ENCODE measurements around the gene QPCTL.

The QPCTL gene

DNA sequence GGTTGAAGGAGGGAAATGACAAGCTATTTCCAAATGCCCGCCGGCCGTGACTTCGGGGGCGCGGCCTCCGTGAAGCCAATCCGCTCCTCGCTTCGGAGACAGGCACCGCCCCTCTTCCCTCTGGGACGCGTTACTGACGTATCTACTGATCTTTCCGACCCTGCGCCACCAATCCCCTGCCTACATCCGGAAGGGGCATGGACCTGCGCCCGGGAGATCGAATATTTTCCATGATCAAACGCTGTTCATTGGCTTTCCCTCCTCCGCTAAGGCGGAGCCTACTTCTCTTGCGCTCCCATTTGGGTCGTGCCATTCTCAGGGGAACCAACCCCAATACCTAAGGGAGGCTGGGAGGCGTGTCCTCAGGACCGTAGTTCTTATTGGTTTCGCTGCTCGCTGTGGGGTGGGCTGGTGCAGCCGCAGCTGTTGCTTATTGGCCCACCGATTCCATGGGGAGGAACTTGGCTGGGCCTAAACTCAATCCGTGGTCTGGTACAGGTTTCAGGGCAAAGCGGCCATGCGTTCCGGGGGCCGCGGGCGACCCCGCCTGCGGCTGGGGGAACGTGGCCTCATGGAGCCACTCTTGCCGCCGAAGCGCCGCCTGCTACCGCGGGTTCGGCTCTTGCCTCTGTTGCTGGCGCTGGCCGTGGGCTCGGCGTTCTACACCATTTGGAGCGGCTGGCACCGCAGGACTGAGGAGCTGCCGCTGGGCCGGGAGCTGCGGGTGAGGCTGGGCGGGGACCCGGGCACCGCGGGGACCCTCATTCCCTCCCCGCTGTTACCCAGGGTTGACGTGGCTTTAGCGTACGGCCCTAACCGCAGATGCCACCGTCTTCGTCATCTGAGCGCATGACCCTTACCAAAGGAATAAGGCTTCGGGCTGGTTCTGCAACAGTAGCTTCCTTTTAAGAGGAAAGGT is at the start of gene QPCTL:
Gene QPCTL (plus strand): TSS at position 480 of the 919 bp plus-strand sequence. CDS start 38 bp downstream, at position 518.
- peak; percentile 99 for DNase-seq

DNA sequence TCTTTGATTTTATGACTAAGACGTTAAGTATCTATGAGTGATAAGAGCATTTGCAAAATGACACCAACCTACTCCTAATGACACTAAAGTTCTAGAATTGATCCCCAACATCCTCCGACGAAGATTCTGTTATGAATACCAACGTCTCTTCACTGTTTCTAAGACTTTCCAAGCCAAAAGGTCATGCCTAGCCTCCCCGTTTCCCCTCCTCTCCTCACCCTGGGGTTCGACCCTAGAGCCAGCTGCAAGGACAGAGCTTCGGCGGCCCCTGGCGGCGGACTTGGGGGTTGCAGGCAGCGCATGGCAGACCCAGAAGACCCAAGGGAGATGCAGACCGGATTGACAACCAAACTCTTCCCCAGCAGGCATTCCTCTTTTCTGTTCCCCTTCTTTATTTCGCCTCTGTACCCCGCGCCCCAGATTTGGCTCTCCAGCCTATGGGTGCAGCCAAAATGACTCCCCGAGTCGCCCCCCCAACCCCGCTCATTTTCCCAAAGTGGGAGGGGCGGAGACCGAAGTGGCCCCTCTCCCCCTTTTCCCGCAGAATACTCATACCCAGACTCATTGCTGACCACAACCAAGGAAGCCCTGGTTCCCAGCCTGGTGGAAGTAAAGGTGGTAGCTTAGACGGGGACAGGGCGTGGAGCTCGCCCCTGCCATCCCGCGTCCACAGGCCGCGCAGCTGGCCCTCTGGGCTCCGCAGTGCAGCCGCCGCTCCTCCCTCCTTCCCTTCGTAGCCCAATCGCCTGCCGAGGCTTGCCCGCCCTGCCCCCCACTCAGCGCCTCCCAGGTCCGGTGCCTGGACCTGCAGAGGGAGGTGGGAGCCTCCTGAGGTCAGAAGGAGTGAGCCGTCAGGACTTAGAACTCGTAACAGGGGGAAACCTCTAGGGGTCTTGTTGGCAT is 49.2 kb upstream of the QPCTL start:
- DNase-seq: peak; percentile 91

DNA sequence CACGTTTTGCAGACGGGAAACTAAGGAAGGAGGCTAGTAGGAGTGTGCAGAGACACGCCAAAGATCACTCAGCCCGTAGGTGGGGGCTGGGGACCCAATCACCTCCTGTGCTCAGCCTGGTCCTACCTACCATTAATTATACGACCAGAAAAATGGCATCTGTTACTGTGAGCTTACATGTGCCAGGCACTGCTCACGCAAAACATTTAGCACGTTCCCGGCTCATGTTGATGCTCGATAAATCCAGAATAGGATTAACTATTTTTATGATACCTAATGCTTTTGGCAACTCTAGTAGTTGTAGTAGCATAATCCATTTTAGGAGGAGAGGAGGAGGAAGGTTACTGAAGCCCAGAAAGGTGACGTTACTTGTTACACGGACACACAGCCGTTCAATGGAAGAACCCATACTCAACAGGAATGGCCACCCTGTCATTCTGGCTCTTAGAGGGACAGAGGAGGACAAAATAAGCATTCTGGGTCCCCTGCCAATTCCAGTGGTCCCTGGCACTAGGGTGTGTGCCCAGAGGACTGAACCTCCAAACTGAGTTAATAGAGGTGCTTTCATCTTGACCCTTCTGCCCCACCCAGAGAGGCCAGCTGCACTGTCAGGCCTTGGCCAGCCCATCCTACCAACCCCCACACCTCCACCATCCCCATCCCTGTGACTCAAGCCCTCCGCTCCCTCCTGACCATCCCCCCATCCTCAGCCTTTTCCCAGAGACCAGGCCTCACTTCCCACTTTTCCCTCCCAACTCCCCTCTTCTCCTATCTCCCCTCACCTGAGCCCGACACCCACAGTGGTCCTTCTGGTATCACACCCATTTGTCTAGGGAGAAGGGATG is 48.3 kb upstream of the QPCTL start:
- DNase-seq: no peak

DNA sequence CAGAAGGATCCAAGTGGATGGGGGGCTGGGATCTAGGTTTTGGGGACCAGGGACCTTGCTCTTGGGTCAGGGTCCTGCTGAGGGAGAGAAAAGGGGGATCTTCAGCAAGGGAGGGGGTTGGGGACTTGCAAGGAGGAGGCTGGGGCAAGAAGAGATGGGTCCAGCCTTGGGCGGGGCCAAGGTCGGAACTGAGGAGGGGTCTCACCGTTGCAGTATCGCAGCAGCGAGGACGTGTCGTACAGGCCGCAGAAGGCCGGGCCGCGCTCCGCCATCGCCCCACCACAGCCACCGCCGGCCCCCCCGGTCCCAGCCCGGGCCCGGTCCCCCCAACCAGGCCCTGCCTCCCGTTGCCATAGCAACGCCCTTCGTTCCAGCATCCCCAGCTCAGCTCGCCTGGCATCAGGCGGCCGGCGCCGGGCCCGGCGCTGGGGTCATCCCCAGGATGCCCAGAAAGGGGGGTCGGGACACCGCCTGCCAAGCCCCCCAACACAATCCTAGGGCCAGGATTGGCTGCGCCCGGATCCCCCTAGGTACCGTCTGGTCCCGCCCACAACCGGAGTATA is 47.3 kb upstream of the QPCTL start:
- DNase-seq: no peak

DNA sequence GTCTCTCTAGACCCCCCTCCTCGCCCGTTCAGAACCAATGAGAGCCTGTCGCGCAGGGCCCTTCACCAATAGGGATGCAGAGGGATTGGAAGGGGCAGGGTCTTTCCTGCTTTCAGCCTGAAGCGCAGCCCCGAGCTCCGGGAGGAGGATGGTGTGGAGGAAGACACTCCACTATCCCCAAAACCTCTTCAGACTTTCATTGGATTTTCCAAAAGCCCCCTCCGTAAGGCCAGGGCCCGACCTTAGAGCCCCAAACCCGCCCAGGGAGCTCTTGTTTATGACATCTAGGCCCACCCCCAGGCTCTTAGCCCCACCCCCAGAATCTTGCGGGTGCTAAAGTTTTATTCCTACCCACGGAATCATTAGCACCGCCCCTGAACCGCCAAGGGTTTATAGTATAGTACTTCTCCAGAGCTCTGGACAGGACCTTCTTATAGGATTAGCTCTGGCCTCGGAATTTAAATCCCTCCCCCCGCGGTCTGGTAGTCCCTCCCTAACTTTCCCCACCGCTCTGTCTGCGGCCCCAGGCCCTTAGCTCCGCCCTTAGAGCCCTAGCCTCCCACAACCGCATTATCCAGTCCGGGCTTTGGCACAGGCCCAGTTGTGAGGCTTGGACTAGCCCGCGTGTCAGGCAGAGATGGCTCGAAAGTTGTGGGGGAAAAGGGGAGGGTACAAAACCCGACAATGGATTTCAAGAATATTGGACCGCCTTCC is 46.7 kb upstream of the QPCTL start:
- DNase-seq: peak; percentile 91

- DNase-seq: no peak
Measured at GRCh38 chr19:45646345-45646698, 46.1 kb upstream of the QPCTL start.

DNA sequence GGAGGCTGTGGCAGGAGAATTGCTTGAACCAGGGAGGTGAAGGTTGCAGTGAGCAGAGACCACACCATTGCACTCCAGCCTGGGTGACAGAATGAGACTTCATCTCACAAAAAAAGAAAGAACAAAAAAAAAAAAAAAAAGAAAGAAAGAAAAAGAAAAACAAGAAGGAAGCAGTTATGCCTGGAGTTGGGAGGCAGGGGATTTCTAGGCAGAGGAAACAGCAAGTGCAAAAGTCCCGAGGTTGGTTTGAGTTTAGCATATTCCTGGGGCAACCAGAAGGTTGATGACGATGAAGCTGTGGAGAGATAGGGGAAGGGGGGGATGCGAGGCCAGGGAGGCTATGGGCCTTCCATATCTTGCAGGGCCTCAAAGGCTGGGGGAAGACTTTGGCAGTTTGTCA is 41.7 kb upstream of the QPCTL start:
- DNase-seq: no peak

GRCh38 chr19:45653634-45654033 is 38.8 kb upstream of the QPCTL start:
- no peak for DNase-seq

GRCh38 chr19:45655073-45655472 is 37.4 kb upstream of the QPCTL start:
- no peak for DNase-seq

- DNase-seq: no peak
Measured at GRCh38 chr19:45657520-45658167, 34.8 kb upstream of the QPCTL start.

DNA sequence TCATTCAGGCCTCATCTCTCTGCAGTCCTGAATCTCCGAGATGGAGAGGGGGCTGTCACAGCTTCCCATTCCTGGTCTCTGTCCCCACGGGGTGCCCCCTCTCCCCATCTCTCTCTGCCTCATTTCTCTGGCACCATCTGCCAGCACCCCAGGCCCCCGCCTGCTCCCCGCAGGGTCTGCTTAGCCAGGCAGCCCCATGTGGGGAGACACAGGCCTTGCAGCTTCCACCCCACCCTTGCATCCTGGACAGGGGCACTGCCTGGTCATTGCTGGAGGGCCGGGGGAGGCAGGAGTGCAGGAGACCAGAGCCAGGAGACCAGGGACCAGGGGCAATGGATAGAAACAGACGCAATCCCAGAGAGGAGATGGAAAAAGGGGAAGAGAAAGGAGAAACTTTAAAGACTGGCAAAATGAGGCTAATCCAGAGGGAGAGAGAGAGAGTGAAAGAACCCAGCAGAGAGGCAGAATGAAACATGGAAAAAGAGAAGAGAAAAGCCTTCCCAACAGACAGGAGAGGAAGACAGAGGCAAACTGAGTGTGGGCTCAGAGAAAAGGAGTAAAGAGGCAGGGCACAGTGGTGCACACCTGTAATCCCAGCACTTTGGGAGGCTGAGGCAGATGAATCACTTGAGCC is 33.3 kb upstream of the QPCTL start:
- DNase-seq: no peak

DNA sequence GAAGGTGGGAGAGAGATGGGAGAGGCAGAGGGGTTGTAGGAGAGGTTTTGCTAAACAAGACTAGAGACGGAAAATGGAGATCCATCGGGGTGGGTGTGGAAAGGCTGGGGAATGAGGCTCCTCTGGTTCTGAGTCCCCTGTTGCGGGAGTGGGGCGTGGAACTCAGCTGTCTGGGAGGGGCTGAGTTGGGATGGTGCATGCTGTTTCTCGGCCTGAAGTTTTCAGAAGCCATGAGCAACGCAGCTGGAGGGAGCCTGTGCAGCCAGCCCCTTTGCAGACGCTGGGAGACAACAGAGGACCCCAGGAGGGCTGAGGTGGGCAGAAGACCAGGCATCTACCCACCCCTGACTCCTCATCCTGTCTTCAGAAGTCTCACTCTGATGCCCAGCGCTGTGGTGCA is 31.8 kb upstream of the QPCTL start:
- DNase-seq: no peak

- no peak for DNase-seq
Measured at GRCh38 chr19:45663800-45664199, 28.7 kb upstream of the QPCTL start.

DNA sequence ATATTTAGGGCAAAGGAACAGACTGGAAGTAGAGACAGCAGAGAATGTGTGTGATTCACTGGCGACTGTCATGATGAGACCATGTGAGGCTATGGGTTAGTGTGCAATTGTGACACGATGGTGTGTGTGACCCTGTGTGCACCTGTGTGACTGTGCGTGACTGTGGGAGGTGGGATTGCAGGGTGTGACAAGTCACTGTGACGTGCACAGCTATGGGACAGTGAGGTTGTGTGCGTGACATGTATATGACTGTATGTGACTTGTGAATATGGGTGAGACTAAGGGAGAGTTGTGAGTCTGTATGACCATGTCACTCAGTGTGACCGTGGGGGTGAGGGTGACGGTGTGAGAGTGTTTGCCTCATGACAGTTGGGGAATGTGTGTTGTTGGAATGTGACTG is 27.9 kb upstream of the QPCTL start:
- DNase-seq: no peak

GRCh38 chr19:45667620-45668341 is 24.7 kb upstream of the QPCTL start, which contains the start of gene GIPR:
TSS of gene GIPR (plus strand) at chr19:45668221. CDS start at chr19:45669521, 1,300 bp downstream.
- peak; percentile 58 for DNase-seq

DNA sequence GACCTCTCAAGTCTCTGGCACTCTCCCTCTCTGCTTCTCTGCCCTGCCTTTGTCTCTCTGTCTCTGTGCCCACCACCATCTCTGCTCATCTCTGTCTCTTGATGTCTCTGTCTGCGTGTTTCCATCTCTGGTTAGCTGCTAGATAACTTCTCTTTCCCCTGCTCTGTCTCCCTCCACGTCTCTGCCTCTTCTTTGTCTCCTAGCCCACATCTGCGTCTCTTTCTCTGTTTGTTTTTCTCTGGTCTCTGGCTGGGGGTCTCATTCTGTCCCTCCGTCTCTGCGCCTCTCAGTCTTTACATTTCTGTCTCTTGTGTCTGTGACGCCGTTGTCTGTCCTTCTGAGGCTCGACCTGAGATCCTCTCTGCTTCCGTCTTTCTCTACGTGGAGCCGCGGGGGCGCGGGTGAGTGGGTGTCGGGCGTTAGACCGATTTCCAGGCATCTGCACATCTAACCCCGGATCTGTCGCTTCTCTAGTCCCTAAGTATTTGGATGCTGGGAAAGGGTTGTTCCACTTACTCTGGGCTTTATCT is 24.1 kb upstream of the QPCTL start:
- DNase-seq: peak; percentile 41

GRCh38 chr19:45670670-45671453 is 21.6 kb upstream of the QPCTL start:
- peak; percentile 61 for DNase-seq

DNA sequence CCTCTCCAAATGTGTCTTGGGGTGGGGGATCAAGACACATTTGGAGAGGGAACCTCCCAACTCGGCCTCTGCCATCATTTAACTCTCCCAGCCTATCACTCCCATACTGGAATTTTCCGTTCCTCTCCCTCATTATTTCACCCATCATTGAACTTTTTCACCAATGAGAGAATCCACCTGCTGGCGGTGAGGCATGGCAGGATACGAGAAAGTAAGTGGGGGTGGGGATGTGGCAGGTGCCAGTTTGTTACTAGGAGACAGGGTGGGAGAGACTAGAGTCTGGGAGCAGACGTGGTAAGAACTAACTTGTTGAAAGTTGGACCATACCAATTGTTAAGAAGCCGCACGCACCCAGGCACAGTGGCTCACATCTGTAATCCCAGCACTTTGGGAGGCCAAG is 17.5 kb upstream of the QPCTL start:
- DNase-seq: no peak

DNA sequence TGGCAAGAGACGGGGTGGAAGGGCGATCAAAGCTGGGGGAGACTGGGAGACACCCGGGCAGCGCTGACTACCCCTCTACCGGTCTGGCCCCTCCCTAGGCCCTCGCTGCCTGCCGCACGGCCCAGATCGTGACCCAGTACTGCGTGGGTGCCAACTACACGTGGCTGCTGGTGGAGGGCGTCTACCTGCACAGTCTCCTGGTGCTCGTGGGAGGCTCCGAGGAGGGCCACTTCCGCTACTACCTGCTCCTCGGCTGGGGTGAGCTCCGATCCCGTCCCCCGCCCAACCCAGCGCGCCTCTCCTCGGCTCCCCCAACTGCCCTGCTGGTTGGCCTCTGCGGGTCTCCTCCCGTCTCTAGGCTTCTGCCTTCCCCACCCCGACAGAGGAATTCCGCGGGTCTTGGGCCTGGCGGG is 15.6 kb upstream of the QPCTL start:
- peak; percentile 53 for DNase-seq

Data from CD4-positive, alpha-beta T cell treated with Interleukin-21 for 1 hour (primary cell).